ENCODE results near the gene MOB2. TPM values are rescaled to one million over a fixed set of nuclear protein-coding genes. Genes with fewer than 3 reads are reported as not detected.

The MOB2 gene
- total RNA-seq, 1 experiment from 2014 or later = 22.7 TPM

DNA sequence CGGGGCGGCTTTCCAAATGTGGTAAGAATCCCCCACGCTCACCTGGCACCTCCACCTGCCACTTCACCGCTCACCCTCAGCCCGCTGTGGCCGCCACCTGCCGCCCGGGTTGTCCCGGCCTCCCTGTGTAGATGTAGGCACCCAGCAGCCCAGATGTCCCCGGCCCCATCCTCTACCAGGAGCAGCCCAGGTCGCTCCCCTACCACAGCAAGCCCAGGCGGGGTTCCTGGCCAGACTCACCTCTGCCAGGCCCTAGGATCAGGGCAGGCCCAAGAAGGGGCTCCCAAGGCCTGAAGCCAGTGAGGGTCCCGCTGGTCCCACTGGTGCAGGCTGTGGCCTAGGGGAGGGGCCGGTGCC is 27.4 kb downstream of the MOB2 start:
- H3K27me3 Mint-ChIP-seq (ENCODE audit: low read depth) = no peaks in the 10 kb centered on the region
- no peak overlapping the region for H3K4me2 ChIP-seq (ENCODE audit: insufficient read depth, insufficient read length, low read length)
- H4K8ac ChIP-seq (replicated peaks; ENCODE audit: insufficient read length, low read depth, low read length) = no peak overlapping the region
- H3K27ac ChIP-seq (ENCODE audit: insufficient read length, low read depth, low read length) = no peak overlapping the region
- H3K9ac ChIP-seq (ENCODE audit: extremely low read depth, insufficient read length, low read length) = no peak overlapping the region
- no peak overlapping the region for H3K18ac ChIP-seq (ENCODE audit: insufficient read length, low read depth, low read length)
- H3K9me3 ChIP-seq (ENCODE audit: control insufficient read depth, low read depth, low read length) = no peaks in the 10 kb centered on the region
- H3K23ac ChIP-seq (ENCODE audit: insufficient read length, low read depth, low read length) = no peak overlapping the region
- H4K5ac ChIP-seq (ENCODE audit: insufficient read length, low read depth, low read length) = no peak overlapping the region
- H2BK120ac ChIP-seq (ENCODE audit: low read depth, low read length, poor library complexity, severe bottlenecking) = no peak overlapping the region
- no peak overlapping the region for H2BK12ac ChIP-seq (ENCODE audit: insufficient read length, low read depth, low read length)
- H2BK20ac ChIP-seq (ENCODE audit: low read depth, low read length, poor library complexity, severe bottlenecking) = no peak overlapping the region
- H3K79me1 ChIP-seq (ENCODE audit: insufficient read depth, low read depth, low read length, poor library complexity, severe bottlenecking) = no peaks in the 10 kb centered on the region
- H3K56ac ChIP-seq (ENCODE audit: insufficient read length, low read depth, low read length) = no peak overlapping the region
- no peak overlapping the region for H2AK5ac ChIP-seq (ENCODE audit: insufficient read length, low read length)
- H3T11ph ChIP-seq (ENCODE audit: low read length) = no peak overlapping the region
- H3K36me3 Mint-ChIP-seq (ENCODE audit: insufficient read depth in 1 of 3, low read depth in 3 of 3) = peaks cover 2 to 6% (median 5%) of the 10 kb centered on the region in 3 experiments; a peak in 1 of 7 replicates
- TF ChIP-seq, protein P1, sequence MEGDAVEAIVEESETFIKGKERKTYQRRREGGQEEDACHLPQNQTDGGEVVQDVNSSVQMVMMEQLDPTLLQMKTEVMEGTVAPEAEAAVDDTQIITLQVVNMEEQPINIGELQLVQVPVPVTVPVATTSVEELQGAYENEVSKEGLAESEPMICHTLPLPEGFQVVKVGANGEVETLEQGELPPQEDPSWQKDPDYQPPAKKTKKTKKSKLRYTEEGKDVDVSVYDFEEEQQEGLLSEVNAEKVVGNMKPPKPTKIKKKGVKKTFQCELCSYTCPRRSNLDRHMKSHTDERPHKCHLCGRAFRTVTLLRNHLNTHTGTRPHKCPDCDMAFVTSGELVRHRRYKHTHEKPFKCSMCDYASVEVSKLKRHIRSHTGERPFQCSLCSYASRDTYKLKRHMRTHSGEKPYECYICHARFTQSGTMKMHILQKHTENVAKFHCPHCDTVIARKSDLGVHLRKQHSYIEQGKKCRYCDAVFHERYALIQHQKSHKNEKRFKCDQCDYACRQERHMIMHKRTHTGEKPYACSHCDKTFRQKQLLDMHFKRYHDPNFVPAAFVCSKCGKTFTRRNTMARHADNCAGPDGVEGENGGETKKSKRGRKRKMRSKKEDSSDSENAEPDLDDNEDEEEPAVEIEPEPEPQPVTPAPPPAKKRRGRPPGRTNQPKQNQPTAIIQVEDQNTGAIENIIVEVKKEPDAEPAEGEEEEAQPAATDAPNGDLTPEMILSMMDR (conservative IDR thresholded peaks at IDR 0.05) = no peak
- H4K20me1 ChIP-seq (ENCODE audit: control insufficient read depth, insufficient read depth, insufficient read length) = no peaks in the 10 kb centered on the region
- no peaks in the 10 kb centered on the region for H3K4me1 ChIP-seq (ENCODE audit: insufficient read depth, low read length)
- no peak overlapping the region for H3K14ac ChIP-seq (ENCODE audit: insufficient read depth, low read length)
- H4K91ac ChIP-seq (ENCODE audit: insufficient read length, low read depth, low read length) = no peak overlapping the region
- H3K23me2 ChIP-seq (ENCODE audit: insufficient read length, low read depth, low read length, poor library complexity, severe bottlenecking) = no peaks in the 10 kb centered on the region
- H3K4ac ChIP-seq (ENCODE audit: low read depth, low read length) = no peak overlapping the region
- H3K27me3 ChIP-seq (ENCODE audit: insufficient read depth, low read length) = no peaks in the 10 kb centered on the region
- H2BK15ac ChIP-seq (ENCODE audit: low read depth, low read length) = no peak overlapping the region
- H3K4me1 Mint-ChIP-seq = peaks cover 3 to 14% of the 10 kb centered on the region in 2 experiments; a peak in 3 of 4 replicates
- no CpG with 5 or more reads among the region's 14 CpGs for WGBS (ENCODE audit: extremely low coverage, insufficient read length, low lambda C conversion rate)
- no peaks in the 10 kb centered on the region for H3K79me2 ChIP-seq (ENCODE audit: insufficient read depth, low read length)
- H3K27ac Mint-ChIP-seq = no peak overlapping the region; a peak in 1 of 7 replicates
- H3K9me3 Mint-ChIP-seq = no peaks in the 10 kb centered on the region
- no peak overlapping the region for H2AFZ ChIP-seq (ENCODE audit: low read length)
- H3K4me3 Mint-ChIP-seq = no peak overlapping the region
- no peak for DNase-seq
- H2BK5ac ChIP-seq (ENCODE audit: insufficient read length, low read length) = no peak overlapping the region
